Sigmoid colon (tissue), 4 donors: ENCODE results near the gene NABP2.

ENCODE experiments used
- CTCF ChIP-seq, 4 experiments: fragments of 450-650 bp in 3 of 4; fragments of 200-600 bp in 1 of 4; IDR thresholded peaks; one replicate each; pipeline ENCODE4 v1.5.1; 2016 to 2019; ENCODE audit warnings: antibody characterized with exemption in 4 of 4, mild to moderate bottlenecking in 3 of 4, moderate library complexity in 2 of 4
- EP300 ChIP-seq, 4 donors: sonication (generic); formaldehyde crosslinking; IDR thresholded peaks; one replicate each; pipeline ENCODE4 v1.6.1; 2017; ENCODE audit warnings: antibody characterized with exemption in 4 of 4
- POLR2A ChIP-seq, 2 donors: fragments of 450-650 bp; IDR thresholded peaks; one replicate each; pipeline ENCODE4 v1.6.1; 2016; ENCODE audit warnings: antibody characterized with exemption in 2 of 2, mild to moderate bottlenecking in 2 of 2, moderate library complexity in 2 of 2
- POLR2AphosphoS5 ChIP-seq, 4 donors: sonication (generic); formaldehyde crosslinking; IDR thresholded peaks; one replicate each; pipeline ENCODE4 v1.6.1; 2017; ENCODE audit warnings: antibody characterized with exemption in 4 of 4

DNA sequence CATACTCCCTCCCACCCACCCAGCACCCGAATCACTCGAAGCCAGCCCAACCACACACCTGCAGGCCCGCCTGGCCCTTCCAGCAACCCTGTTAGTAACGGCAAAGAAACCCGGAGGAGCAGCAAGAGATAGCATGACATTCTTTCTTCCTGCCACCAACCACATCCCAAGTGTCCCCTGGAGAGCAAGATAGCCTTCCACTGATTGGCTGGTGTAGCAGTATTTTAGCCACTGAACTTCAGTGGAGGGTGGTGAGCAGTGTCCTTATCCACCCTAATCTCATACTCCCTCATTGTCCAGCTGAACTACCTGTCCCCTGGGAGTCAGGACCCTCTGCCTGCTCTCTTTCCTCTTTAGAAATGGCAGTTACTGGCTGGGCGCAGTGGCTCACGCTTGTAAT, 4.9 kb downstream of the NABP2 start:
- TF ChIP-seq POLR2A (IDR thresholded peaks at IDR 0.05) (no peak), CTCF (IDR thresholded peaks at IDR 0.05) (no peak), POLR2AphosphoS5 (IDR thresholded peaks at IDR 0.05) (no peak), EP300 (IDR thresholded peaks at IDR 0.05) (no peak)
